Keratinocyte (primary cell): ENCODE measurements around the gene MICALL1. TPM values are rescaled to one million over a fixed set of nuclear protein-coding genes. Genes with fewer than 3 reads are reported as not detected.

Source experiments
- DNase-seq: peaks from one replicate; pipeline ENCODE4 v3.0.0-alpha.2; 2011; ENCODE audit warnings: low read depth, missing footprints, low spot score
- FAIRE-seq: peaks from 2 replicates; lab custom pipeline; 2011; peaks lifted over from hg19 to GRCh38; lab: Jason Lieb, UNC
- H2AFZ ChIP-seq: 2 replicates; pipeline ENCODE4 v1.6.0; 2012; ENCODE audit warnings: low read length, control low read depth, inconsistent platforms; ENCODE audit not compliant: control insufficient read depth
- H3K27ac ChIP-seq: 2 replicates; pipeline ENCODE4 v1.5.1; 2011; ENCODE audit warnings: low read length; ENCODE audit not compliant: control insufficient read depth, insufficient read depth
- H3K27me3 ChIP-seq: 3 replicates; pipeline ENCODE4 v1.6.0; 2011; ENCODE audit warnings: low read length; ENCODE audit not compliant: control insufficient read depth, insufficient read depth; ENCODE audit errors: extremely low read depth
- H3K36me3 ChIP-seq, 2 experiments: 2 replicates in 1 of 2; 3 replicates in 1 of 2; pipeline ENCODE4 v1.5.1; 2011; ENCODE audit warnings: low read length in 2 of 2, mild to moderate bottlenecking in 1 of 2; ENCODE audit not compliant: control insufficient read depth in 2 of 2, insufficient read depth in 2 of 2; ENCODE audit errors: extremely low read depth in 1 of 2
- H3K4me1 ChIP-seq: 3 replicates; pipeline ENCODE4 v1.5.1; 2011; ENCODE audit warnings: low read length; ENCODE audit not compliant: control insufficient read depth, insufficient read depth; ENCODE audit errors: extremely low read depth
- H3K4me2 ChIP-seq: 3 replicates; pipeline ENCODE4 v1.6.0; 2011; ENCODE audit warnings: low read depth, low read length; ENCODE audit not compliant: control insufficient read depth, insufficient read depth; ENCODE audit errors: extremely low read depth
- H3K4me3 ChIP-seq, 3 experiments: fragments of 200-600 bp in 1 of 3; sonication (generic) in 1 of 3; 2 replicates in 2 of 3; 3 replicates in 1 of 3; pipeline ENCODE4 v1.5.1; 2011 to 2016; ENCODE audit warnings: low read length in 3 of 3, mild to moderate bottlenecking in 3 of 3, control low read depth in 2 of 3, inconsistent platforms in 1 of 3, low read depth in 1 of 3, mixed read lengths in 1 of 3, mixed run types in 1 of 3, moderate library complexity in 1 of 3; ENCODE audit not compliant: control insufficient read depth in 2 of 3, insufficient read depth in 2 of 3; ENCODE audit errors: extremely low read depth in 1 of 3
- H3K79me2 ChIP-seq: 2 replicates; pipeline ENCODE4 v1.6.0; 2012; ENCODE audit warnings: low read length; ENCODE audit not compliant: control insufficient read depth, insufficient read depth
- H3K9ac ChIP-seq: 3 replicates; pipeline ENCODE4 v1.6.0; 2011; ENCODE audit warnings: low read length; ENCODE audit not compliant: control insufficient read depth, insufficient read depth; ENCODE audit errors: extremely low read depth
- H3K9me1 ChIP-seq: 3 replicates; pipeline ENCODE4 v1.6.0; 2011; ENCODE audit warnings: low read length; ENCODE audit not compliant: control insufficient read depth, insufficient read depth; ENCODE audit errors: extremely low read depth
- H3K9me3 ChIP-seq: 2 replicates; pipeline ENCODE4 v1.5.1; 2012; ENCODE audit warnings: low read depth, low read length; ENCODE audit not compliant: control insufficient read depth
- H4K20me1 ChIP-seq: 3 replicates; pipeline ENCODE4 v1.6.0; 2011; ENCODE audit warnings: low read length; ENCODE audit not compliant: control insufficient read depth, insufficient read depth; ENCODE audit errors: extremely low read depth
- CTCF ChIP-seq, 3 experiments: IDR thresholded peaks in 1 of 3; conservative IDR thresholded peaks in 1 of 3; optimal IDR thresholded peaks in 1 of 3; 2 replicates in 2 of 3; 3 replicates in 1 of 3; pipeline versions ENCODE3 to v1.5.1; 2011; ENCODE audit warnings: low read length in 3 of 3, mild to moderate bottlenecking in 3 of 3, moderate library complexity in 2 of 3, control low read depth in 1 of 3, inconsistent platforms in 1 of 3; ENCODE audit not compliant: insufficient read depth in 2 of 3; ENCODE audit errors: extremely low read depth in 1 of 3
- EZH2 ChIP-seq: IDR thresholded peaks from one replicate; pipeline ENCODE4 v1.6.1; 2012; ENCODE audit warnings: inconsistent platforms, mild to moderate bottlenecking, low read length, moderate library complexity
- dilution Hi-C: fragments of 300-500 bp; cut with MboI; formaldehyde crosslinking; loops from one replicate; pipeline ENCODE4 v1.7.0; 2020; ENCODE audit warnings: low sequenced_read_pairs; ENCODE audit not compliant: extremely low pct_ligation_motif_present
- polyA plus RNA-seq, 5 experiments: library from polyadenylated mRNA; depleted of rRNA in 3 of 5; stranded (reverse) in 3 of 5; stranded (forward) in 1 of 5; unstranded in 1 of 5; fragments of >200 nt; gene quantifications; 1 replicate in 1 of 5; 2 replicates in 3 of 5; 3 replicates in 1 of 5; pipeline versions ENCODE4 v1.2.1 to v1.2.3, GENCODE V29; 2011 to 2012; ENCODE audit warnings: missing spikeins in 2 of 5, low read depth in 1 of 5, low replicate concordance in 1 of 5

The MICALL1 gene
- polyA plus RNA-seq, 1 donor (not counting 4 experiments of a cell fraction or from before 2014, with no cell fraction given), result 42.8 TPM

DNA sequence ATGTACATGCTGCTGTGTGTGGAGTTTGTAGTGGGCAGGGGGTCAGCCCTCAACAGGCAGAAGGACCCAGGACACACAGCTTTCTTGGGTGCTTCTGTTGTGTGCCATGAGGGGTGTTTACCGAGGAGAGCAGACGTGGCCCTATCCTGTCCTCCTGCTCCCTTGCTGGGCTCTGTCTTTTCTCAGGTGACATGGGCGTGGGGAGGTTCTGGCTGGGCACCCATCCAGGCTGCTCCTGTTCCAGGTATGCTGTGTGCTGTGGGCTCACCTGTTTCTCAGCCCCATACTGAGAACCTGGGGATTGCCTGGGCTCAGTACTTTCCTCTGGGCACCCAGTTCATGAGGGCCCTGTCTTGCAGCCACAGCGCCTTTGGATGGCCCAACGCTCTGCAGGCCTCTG lies 23.3 kb downstream of the MICALL1 start:
- H4K20me1 ChIP-seq, result peaks cover 49% of the 10 kb centered on the region
- H3K9me1 ChIP-seq, result peaks cover 5% of the 10 kb centered on the region
- DNase-seq (no peak), FAIRE-seq (no peak)
- no peak overlapping the region for H3K4me3 ChIP-seq
- no peaks in the 10 kb centered on the region for H3K9me3 ChIP-seq
- H2AFZ ChIP-seq, result no peak overlapping the region
- no peak for TF ChIP-seq CTCF (optimal IDR thresholded peaks at IDR 0.05 in 1 of 3, IDR thresholded peaks at IDR 0.05 in 1 of 3, conservative IDR thresholded peaks at IDR 0.05 in 1 of 3; ENCODE audit: extremely low read depth in 1 of 3, insufficient read depth in 2 of 3, low read length in 3 of 3)
- no peak for TF ChIP-seq EZH2
- H3K27me3 ChIP-seq, result no peaks in the 10 kb centered on the region
- dilution Hi-C loops, result no loop called here
- H3K4me2 ChIP-seq, result no peak overlapping the region
- H3K79me2 ChIP-seq, result peaks cover 59% of the 10 kb centered on the region
- H3K4me1 ChIP-seq, result peaks cover 21% of the 10 kb centered on the region
- H3K36me3 ChIP-seq, result peaks cover 65 to 74% of the 10 kb centered on the region in 2 experiments
- H3K9ac ChIP-seq, result no peak overlapping the region
- no peak overlapping the region for H3K27ac ChIP-seq

DNA sequence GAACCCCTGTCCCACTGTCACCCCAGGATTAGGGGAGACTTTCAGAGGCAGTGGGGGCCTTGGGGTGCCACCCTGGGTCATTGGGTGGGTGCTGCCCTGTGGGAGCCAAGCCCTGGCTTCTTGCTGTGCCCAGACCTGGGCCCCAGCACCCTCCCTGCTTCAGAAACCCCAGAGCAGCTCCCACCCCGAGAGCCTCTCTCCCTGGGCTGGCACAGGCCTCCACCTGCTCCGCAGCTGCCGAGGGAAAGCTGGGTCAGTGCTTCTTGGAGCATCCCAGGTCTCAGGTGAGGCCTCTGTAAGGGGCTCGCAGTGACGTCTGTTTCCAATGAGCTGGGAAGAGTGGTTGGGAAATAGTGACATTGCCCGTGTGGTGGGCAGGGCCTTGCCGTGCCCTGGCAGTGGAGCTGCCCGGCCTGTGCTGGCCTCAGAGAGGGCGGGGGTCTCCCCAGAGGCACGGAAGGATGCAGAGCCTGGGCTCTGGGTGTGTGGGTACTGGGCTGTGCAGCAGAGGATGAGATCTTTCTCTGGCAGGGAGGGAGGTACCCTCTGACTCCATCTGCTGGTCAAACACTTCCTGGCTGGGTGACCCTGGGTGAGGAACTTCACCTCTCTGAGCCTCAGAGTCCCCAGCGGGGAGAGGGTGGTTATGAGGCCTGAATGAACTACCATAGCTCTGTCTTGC lies 24.3 kb downstream of the MICALL1 start:
- peaks cover 49% of the 10 kb centered on the region for H3K79me2 ChIP-seq
- no peak overlapping the region for H3K4me3 ChIP-seq
- FAIRE-seq (no peak), DNase-seq (no peak)
- peaks cover 55 to 64% of the 10 kb centered on the region in 2 experiments for H3K36me3 ChIP-seq
- peaks cover 21% of the 10 kb centered on the region for H3K4me1 ChIP-seq
- no peaks in the 10 kb centered on the region for H3K27me3 ChIP-seq
- no peaks in the 10 kb centered on the region for H3K9me3 ChIP-seq
- H3K9me1 ChIP-seq, result peaks cover 5% of the 10 kb centered on the region
- TF ChIP-seq CTCF (optimal IDR thresholded peaks at IDR 0.05 in 1 of 3, IDR thresholded peaks at IDR 0.05 in 1 of 3, conservative IDR thresholded peaks at IDR 0.05 in 1 of 3; ENCODE audit: extremely low read depth in 1 of 3, insufficient read depth in 2 of 3, low read length in 3 of 3), result peak; percentile 23 to 70 (median 40)
- TF ChIP-seq EZH2, result no peak
- dilution Hi-C loops, result no loop called here
- no peak overlapping the region for H2AFZ ChIP-seq
- H3K9ac ChIP-seq, result no peak overlapping the region
- no peak overlapping the region for H3K4me2 ChIP-seq
- peaks cover 41% of the 10 kb centered on the region for H4K20me1 ChIP-seq
- no peak overlapping the region for H3K27ac ChIP-seq
